Pancreas (tissue), 10 donors: ENCODE results near the gene SPATS2L. TPM values are rescaled to one million over a fixed set of nuclear protein-coding genes. Genes with fewer than 3 reads are reported as not detected.
"Not testable (repeated sequence)": the region's sequence is repeated elsewhere in the genome, so short reads cannot be mapped to it uniquely, and the experiment has no call there.

Source experiments
- ATAC-seq, 4 donors: fragments of 200-7000 bp; cut with Tn5 transposase; one replicate each; pipeline versions ENCODE4 v1.8.0 to v1.9.1; 2020; ENCODE audit warnings: mild to moderate bottlenecking in 4 of 4, moderate library complexity in 4 of 4
- DNase-seq, 6 donors: peaks; one replicate each; pipeline ENCODE4 v3.0.0-alpha.2; 2020
- FAIRE-seq: peaks from 2 replicates; lab custom pipeline; 2012; peaks lifted over from hg19 to GRCh38; lab: Jason Lieb, UNC
- H3K27ac ChIP-seq, 4 donors: fragments of 200-600 bp; sonication (generic); 1 replicate in 3 of 4; 2 replicates in 1 of 4; pipeline versions ENCODE4 v1.5.0 to v1.8.0; 2020
- H3K27me3 ChIP-seq, 4 donors: fragments of 200-600 bp; one replicate each; pipeline ENCODE4 v1.8.0; 2021
- H3K36me3 ChIP-seq, 3 donors: fragments of 200-600 bp; sonication (generic) in 1 of 3; one replicate each; pipeline versions ENCODE4 v1.5.0 to v1.8.0; 2020 to 2021
- H3K4me1 ChIP-seq, 3 donors: fragments of 200-600 bp; one replicate each; pipeline ENCODE4 v1.8.0; 2021
- H3K4me3 ChIP-seq, 4 donors: fragments of 200-600 bp; sonication (generic) in 2 of 4; one replicate each; pipeline versions ENCODE4 v1.5.0 to v1.8.0; 2020 to 2021
- H3K9me3 ChIP-seq, 4 donors: fragments of 200-600 bp; one replicate each; pipeline ENCODE4 v1.8.0; 2021
- CTCF ChIP-seq, 4 donors: fragments of 200-600 bp; sonication (generic) in 3 of 4; IDR thresholded peaks; one replicate each; pipeline versions ENCODE4 v1.5.0 to v1.8.0; 2021; ENCODE audit warnings: antibody characterized with exemption in 4 of 4
- WGBS, 2 donors: extraction: QIAGEN DNeasy Blood & Tissue Kit; methylation state at CpG; one replicate each; pipeline ENCODE4 v1.1.7; 2013; 5-methylcytosine and 5-hydroxymethylcytosine counted together
- intact Hi-C, 3 donors: fragments of 100-400 bp; cut with DNase I; formaldehyde crosslinking; loops; one replicate each; pipeline versions ENCODE4 v1.11.1 to v1.14.2; 2022
- polyA plus RNA-seq, 2 donors: library from polyadenylated mRNA; stranded (reverse); fragments of 200-250 nt; gene quantifications; one replicate each; pipeline ENCODE4 v1.2.3, GENCODE V29; 2013
- total RNA-seq, 6 donors: library from RNA; stranded (reverse); fragmentation: NEBNext Ultra II Directional in 4 of 6; extraction: Animal tissue kit (Norgen Biotek cat#: 25700) in 4 of 6; gene quantifications; one replicate each; pipeline versions ENCODE4 v1.2.1 to v1.2.4, GENCODE V29; 2021 to 2023
- donor health status: healthy with polysubstance abuse.
- donor health status: DM: no; HTN: no; CAD: no; lungs with moderate emphysema.
- donor health status: DM: no; HTN: no; CAD: no.
- donor health status: control.
- donor health status: control.
- donor health status: Bipolar disorder and iron deficiency.
- donor health status: DM: yes; HTN: yes; CAD: no.
- donor health status: DM: no; HTN: no; CAD: no.
- donor health status: DM: no; HTN: no; CAD: no.
- donor health status: DM: yes; HTN: yes; CAD: no.

Gene SPATS2L
- total and polyA plus RNA-seq, 8 donors: 28.8 to 87.0 (median 40.8) TPM

- H3K27ac ChIP-seq: peak overlapping the region in 2 of 4 donors; percentile 29 to 40
- H3K27me3 ChIP-seq: no peaks in the 10 kb centered on the region
- intact Hi-C loops: no loop called here
- no peaks in the 10 kb centered on the region for H3K9me3 ChIP-seq
- no peak for DNase-seq
- TF ChIP-seq CTCF (IDR thresholded peaks at IDR 0.05): no peak
- 35 to 41% methylated on average over 4 of the region's 4 CpGs for WGBS, 2 donors
- FAIRE-seq: no peak
- peaks cover 6 to 35% (median 27%) of the 10 kb centered on the region in 3 donors for H3K4me1 ChIP-seq
- peak in 2 of 4 donors; percentile 24 to 32 for ATAC-seq
- H3K36me3 ChIP-seq: no peaks in the 10 kb centered on the region
- no peak overlapping the region for H3K4me3 ChIP-seq
Measured at GRCh38 chr2:200338692-200339091, 32.2 kb downstream of the SPATS2L start.

- intact Hi-C loops: no loop called here
- ATAC-seq: no peak
- TF ChIP-seq CTCF (IDR thresholded peaks at IDR 0.05): no peak
- Histone ChIP-seq H3K36me3 (no peaks in the 10 kb centered on the region), H3K27ac (no peak overlapping the region), H3K4me1 (peaks cover 1 to 30% (median 25%) of the 10 kb centered on the region in 3 donors), H3K4me3 (no peak overlapping the region), H3K9me3 (no peaks in the 10 kb centered on the region), H3K27me3 (no peaks in the 10 kb centered on the region)
- WGBS, 2 donors: 90 to 93% methylated on average over 6 of the region's 6 CpGs
- DNase-seq: no peak
- no peak for FAIRE-seq
Measured at GRCh38 chr2:200340508-200341224, 34.2 kb downstream of the SPATS2L start.

GRCh38 chr2:200341376-200341775 lies 34.9 kb downstream of the SPATS2L start:
- H3K4me1 ChIP-seq: peaks cover 0 to 25% (median 18%) of the 10 kb centered on the region in 3 donors
- no peak for TF ChIP-seq CTCF (IDR thresholded peaks at IDR 0.05)
- ATAC-seq (no peak), DNase-seq (no peak), FAIRE-seq (no peak)
- H3K36me3 ChIP-seq: no peaks in the 10 kb centered on the region
- intact Hi-C loops: no loop called here
- H3K9me3 ChIP-seq: no peaks in the 10 kb centered on the region
- H3K4me3 ChIP-seq: no peak overlapping the region
- H3K27me3 ChIP-seq: no peaks in the 10 kb centered on the region
- no peak overlapping the region for H3K27ac ChIP-seq
- WGBS, 2 donors: 80 to 86% methylated on average over 1 of the region's 1 CpG

- no peaks in the 10 kb centered on the region for H3K36me3 ChIP-seq
- no peak for FAIRE-seq
- no peak for ATAC-seq
- no peak for DNase-seq
- no peak overlapping the region for H3K27ac ChIP-seq
- H3K27me3 ChIP-seq: no peaks in the 10 kb centered on the region
- H3K4me1 ChIP-seq: peaks cover 0 to 21% (median 14%) of the 10 kb centered on the region in 3 donors
- intact Hi-C loops: no loop called here
- no peak for TF ChIP-seq CTCF (IDR thresholded peaks at IDR 0.05)
- H3K4me3 ChIP-seq: no peak overlapping the region
- H3K9me3 ChIP-seq: no peaks in the 10 kb centered on the region
- 87 to 88% methylated on average over 2 of the region's 2 CpGs for WGBS, 2 donors
Measured at GRCh38 chr2:200342235-200342634, 35.7 kb downstream of the SPATS2L start.

GRCh38 chr2:200342654-200343053 lies 36.2 kb downstream of the SPATS2L start:
- H3K4me3 ChIP-seq: no peak overlapping the region
- FAIRE-seq: no peak
- 95 to 96% methylated on average over 1 of the region's 1 CpG for WGBS, 2 donors
- no peak overlapping the region for H3K27ac ChIP-seq
- DNase-seq: no peak
- no peaks in the 10 kb centered on the region for H3K27me3 ChIP-seq
- intact Hi-C loops: no loop called here
- no peak for ATAC-seq
- no peaks in the 10 kb centered on the region for H3K36me3 ChIP-seq
- H3K9me3 ChIP-seq: no peaks in the 10 kb centered on the region
- TF ChIP-seq CTCF (IDR thresholded peaks at IDR 0.05): no peak
- H3K4me1 ChIP-seq: peaks cover 0 to 16% (median 10%) of the 10 kb centered on the region in 3 donors

- ATAC-seq, DNase-seq, H3K36me3 ChIP-seq, FAIRE-seq, intact Hi-C loops, H3K4me1 ChIP-seq, H3K27ac ChIP-seq, H3K27me3 ChIP-seq, H3K9me3 ChIP-seq, H3K4me3 ChIP-seq: not testable (repeated sequence)
- 91 to 96% methylated on average over 1 of the region's 1 CpG for WGBS, 2 donors
Measured at GRCh38 chr2:200344202-200344601, 37.7 kb downstream of the SPATS2L start.
